ENCODE measurements around the gene CASQ1.

GRCh38 chr1:160168609-160169369, 21.6 kb upstream of the CASQ1 start:
- TF ChIP-seq CTCF (IDR thresholded peaks at IDR 0.05): no peak
- no peak for TF ChIP-seq STAT6 (CRISPR knock-in tag; conservative IDR thresholded peaks at IDR 0.05; ENCODE audit: low read depth)

All from WTC11 (cell line).